ENCODE data around the gene CPE.

- TF ChIP-seq CTCF (IDR thresholded peaks at IDR 0.05) (no peak), SIN3A (IDR thresholded peaks at IDR 0.05; ENCODE audit: borderline replicate concordance, insufficient read depth, low read depth, low read length) (no peak), REST (IDR thresholded peaks at IDR 0.05; ENCODE audit: insufficient read depth in 1 of 2, low read depth in 2 of 2, low read length in 1 of 2) (no peak)
These were observed 97.6 kb downstream of the CPE start for GRCh38 chr4:165476214-165477098.

All from Panc1 (cell line).